ENCODE results near the gene USP1.

The USP1 gene

GRCh38 chr1:62487956-62488355 is 51.1 kb downstream of the USP1 start:
- DNase-seq (ENCODE audit: low read depth in 2 of 2): no peak

GRCh38 chr1:62492521-62492920 is 55.7 kb downstream of the USP1 start:
- no peak for DNase-seq (ENCODE audit: low read depth in 2 of 2)

GRCh38 chr1:62493656-62494055 is 56.8 kb downstream of the USP1 start:
- DNase-seq (ENCODE audit: low read depth in 2 of 2): no peak

GRCh38 chr1:62494137-62494536 is 57.3 kb downstream of the USP1 start:
- no peak for DNase-seq (ENCODE audit: low read depth in 2 of 2)

GRCh38 chr1:62500210-62500609 is 63.4 kb downstream of the USP1 start:
- DNase-seq (ENCODE audit: low read depth in 2 of 2): no peak

All from stimulated activated CD4-positive, alpha-beta T cell treated with anti-CD3 and anti-CD28 coated beads, Interleukin-12 subunit alpha, Interleukin-12 subunit beta, amount 100 ng/mL, for 24 hours (primary cell).